GM18861 (cell line): ENCODE data around the gene GNB1.
A peak's percentile ranks its signal among the peaks of the same experiment; 100 is the strongest.
"Not testable (repeated sequence)": the region's sequence is repeated elsewhere in the genome, so short reads cannot be mapped to it uniquely, and the experiment has no call there.

Experiments
- ATAC-seq: cut with Tn5 transposase; IDR thresholded peaks from one replicate; pipeline ENCODE4 v1.9.1; 2021; ENCODE audit not compliant: unreplicated experiment

Gene GNB1

DNA sequence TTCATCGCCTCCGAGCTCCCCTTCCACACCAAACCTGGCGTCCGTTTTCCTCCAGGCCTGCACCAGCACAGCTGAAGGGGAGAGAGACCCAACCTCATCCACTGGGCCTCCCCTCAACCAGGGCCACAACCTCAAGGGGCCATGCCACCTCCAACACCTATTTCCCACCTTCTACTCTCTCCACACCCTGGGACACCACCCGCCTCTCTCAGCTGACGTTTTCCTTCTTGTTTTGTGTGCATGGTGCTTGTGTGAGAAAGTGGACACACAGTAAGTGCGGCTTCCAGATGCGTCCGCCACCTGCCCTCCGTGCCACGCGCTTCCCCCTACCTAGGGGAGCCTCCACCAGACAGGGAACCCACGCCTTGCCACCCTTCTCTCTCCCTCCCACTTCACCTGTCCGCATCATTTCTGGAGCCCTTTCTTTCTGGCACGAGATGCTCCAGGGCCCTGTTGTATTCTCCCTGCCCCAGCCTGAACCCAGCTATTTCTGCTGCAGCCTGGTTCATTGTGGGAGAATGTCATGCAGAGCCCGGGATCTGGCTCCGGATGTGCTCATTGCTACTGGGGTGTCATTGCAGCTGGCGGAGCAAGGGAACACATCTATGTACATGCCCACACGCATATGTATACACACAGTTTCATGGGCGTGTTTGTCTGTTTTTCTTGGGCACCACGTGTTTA is 1.3 kb upstream of the GNB1 start:
- no peak for ATAC-seq

- peak; percentile 12 for ATAC-seq
Measured at GRCh38 chr1:1891349-1892078, 627 bp upstream of the GNB1 start.

- ATAC-seq: peak; percentile 13
Measured at GRCh38 chr1:1889847-1890505, 911 bp downstream of the GNB1 start.

DNA sequence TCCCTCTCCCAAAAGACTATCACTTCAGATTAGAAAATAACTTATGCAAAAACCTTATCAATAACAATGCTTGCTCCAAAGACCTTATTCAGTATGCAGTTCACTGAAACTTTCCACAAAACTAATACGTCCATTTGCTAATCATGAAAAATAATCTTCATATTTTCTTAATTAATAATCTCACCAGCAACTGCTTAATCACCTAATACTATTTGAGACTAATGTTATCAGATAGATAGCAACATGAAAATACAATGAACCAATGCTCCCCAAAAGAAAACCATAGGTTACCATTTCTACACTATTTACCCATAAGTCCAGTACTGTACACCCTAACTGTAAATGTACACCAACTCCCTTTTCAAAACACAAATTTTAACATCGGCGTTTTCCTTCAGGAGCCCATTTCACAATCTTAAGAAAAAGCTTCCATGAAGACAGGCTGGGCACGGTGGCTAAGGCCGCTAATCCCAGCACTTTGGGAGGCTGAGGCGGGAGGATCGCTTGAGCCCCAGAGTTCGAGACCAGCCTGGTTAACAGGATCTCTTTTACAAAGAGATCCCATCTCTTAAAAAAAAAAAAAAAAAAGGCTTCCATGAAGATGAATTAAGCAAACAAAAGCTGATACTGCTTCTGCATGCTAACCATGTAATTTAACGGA is 1.7 kb downstream of the GNB1 start:
- no peak for ATAC-seq

DNA sequence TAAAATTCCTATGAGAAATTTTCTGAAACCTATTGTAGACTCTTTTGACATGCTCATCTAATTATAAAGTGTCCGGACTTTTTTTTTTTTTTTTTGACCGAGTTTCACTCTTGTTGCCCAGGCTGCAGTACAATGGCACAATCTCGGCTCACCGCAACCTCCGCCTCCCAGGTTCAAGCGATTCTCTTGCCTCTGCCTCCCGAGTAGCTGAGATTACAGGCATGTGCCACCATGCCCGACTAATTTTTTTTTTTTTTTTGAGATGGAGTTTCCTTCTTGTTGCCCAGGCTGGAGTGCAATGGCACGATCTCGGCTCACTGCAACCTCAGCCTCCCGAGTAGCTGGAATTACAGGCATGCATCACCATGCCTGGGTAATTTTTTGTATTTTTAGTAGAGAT is 7.0 kb downstream of the GNB1 start:
- ATAC-seq: not testable (repeated sequence)

GRCh38 chr1:1883092-1883873 is 7.6 kb downstream of the GNB1 start:
- ATAC-seq: no peak

GRCh38 chr1:1881727-1882126 is 9.2 kb downstream of the GNB1 start:
- ATAC-seq: no peak

DNA sequence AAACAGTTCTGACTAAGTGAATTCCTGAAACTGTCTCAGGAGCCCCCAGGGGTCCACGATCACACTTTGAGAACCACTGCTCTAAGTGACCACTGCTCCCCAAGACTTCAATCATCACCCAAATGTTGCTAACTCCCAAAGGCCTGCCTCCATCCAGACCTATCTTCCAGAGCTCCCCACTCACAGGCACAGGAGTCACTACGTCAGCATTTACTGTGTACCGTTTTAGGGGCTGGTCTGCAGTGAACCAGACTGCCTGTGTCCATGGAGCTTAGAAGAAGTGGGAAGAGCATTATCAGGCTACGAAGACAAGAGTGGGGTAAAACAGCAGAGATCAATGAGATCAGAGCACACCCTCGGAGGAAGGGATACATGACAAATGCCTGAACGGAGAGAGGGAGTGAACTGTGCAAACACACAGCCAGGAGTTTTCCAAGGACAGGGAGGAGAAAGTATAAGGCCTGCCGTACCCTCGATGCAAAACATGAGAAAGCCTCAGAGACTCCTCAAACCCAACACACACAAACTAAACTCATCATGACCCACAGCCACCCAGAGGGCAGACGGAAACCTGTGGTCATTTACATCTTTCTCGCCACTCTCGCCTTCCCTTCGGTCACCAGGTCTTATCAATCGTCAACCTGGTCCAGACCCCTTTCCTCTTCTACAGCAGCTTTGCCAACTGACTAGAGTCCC is 10.1 kb downstream of the GNB1 start:
- ATAC-seq: no peak

DNA sequence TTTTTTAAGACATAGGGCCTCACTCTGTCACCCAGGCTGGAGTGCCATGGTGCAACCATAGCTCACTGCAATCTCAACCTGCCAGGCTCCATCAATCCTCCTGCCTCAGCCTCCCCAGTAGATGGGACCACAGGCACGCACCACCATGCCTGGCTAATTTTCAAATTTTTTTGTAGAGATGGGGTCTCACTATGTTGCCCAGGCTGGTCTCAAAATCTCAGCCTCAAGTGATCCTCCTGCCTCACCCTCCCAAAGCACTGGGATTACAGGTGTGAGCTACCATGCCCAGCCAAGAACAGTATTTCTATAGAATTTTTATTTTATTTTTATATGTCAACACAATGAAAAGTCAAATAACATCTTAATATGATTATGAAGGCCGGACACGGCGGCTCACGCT is 10.9 kb downstream of the GNB1 start:
- no peak for ATAC-seq

GRCh38 chr1:1877865-1878436 is 12.9 kb downstream of the GNB1 start:
- ATAC-seq: no peak

DNA sequence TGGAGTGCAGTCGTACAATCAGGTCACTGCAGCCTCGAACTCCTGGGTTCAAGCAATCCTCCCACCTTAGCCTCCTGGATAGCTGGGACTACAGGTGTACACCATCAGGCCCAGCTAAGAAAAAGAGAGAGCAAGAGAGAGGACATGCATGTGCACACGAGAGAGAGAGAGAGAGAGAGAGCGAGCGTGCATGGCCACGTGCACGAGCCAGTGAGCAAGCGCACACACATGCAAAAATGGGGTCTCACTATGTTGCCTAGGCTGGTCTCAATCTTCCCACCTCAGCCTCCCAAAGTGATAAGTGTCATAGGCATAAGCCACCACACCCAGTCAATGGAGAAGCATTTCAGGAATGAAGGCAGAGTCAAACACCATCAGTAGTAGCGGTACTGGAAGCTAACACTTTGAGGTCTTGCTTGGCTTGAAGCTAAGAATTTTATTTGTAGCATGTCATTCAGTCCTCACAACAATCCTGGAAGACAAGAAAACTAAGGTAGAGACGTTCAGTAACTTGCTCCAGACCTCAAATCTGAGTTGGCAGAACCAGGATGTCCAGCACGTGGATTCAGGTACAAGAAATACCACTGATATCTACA is 14.5 kb downstream of the GNB1 start:
- no peak for ATAC-seq

- ATAC-seq: no peak
Measured at GRCh38 chr1:1875932-1876331, 15.0 kb downstream of the GNB1 start.

DNA sequence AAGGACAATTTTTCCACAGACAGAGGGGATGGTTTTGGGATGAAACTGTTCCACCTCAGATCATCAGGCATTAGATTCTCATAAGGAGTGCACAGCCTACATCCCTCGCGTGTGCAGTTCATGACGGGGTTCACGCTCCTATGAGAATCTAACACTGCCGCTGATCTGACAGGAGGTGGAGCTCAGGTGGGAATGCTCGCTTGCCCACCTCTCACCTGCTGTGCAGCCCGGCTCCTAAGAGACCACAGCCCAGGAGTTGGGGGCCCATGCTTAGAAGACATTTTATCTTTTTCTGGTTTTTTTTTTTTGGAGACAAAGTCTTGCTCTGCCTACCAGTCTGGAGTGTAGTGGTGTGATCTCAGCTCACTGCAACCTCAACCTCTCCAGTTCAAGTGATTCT is 16.0 kb downstream of the GNB1 start:
- no peak for ATAC-seq

DNA sequence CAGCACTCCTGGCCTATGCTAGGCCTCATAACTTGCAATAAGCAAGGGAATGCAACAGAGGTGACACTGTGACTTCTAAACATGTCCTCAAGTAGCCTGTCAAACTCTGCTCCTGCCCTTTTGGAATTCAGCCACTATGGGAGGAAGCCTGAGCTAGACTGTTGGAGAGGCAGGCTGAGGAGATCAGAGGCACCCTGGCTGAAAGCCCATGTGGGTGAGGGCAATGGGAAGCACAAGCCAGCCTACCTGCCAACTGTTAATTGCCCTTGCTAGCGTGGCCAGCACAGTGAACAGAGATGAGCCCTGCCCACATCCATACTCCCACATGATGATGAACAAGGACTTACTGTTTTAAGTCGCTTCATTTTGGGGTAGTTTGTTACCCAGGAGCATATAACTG is 17.7 kb downstream of the GNB1 start:
- no peak for ATAC-seq

- no peak for ATAC-seq
Measured at GRCh38 chr1:1872329-1872994, 18.4 kb downstream of the GNB1 start.

- ATAC-seq: no peak
Measured at GRCh38 chr1:1869469-1869868, 21.4 kb downstream of the GNB1 start.

- no peak for ATAC-seq
Measured at GRCh38 chr1:1867164-1867563, 23.7 kb downstream of the GNB1 start.

- no peak for ATAC-seq
Measured at GRCh38 chr1:1862905-1863547, 27.9 kb downstream of the GNB1 start.
